Panc1 (cell line): ENCODE results near the gene RBX1. TPM values are rescaled to one million over a fixed set of nuclear protein-coding genes. Genes with fewer than 3 reads are reported as not detected.

Source experiments
- ATAC-seq: fragments of 200-7000 bp; cut with Tn5 transposase; 2 replicates; pipeline ENCODE4 v1.9.1; 2020; ENCODE audit warnings: mild to moderate bottlenecking, moderate library complexity
- BruUV-seq: library from RNA; stranded (reverse); fragments of 400-500 nt; replicated peaks from 2 replicates; lab custom pipeline; 2021; lab: Mats Ljungman, UMichigan
- CTCF ChIA-PET: fragments of 300-600 bp; sonication (Branson Sonifier 250); formaldehyde crosslinking; loops from one replicate; lab custom pipeline; 2022; ENCODE audit warnings: antibody characterized with exemption; lab: Charles Lee
- POLR2A ChIA-PET: fragments of 300-600 bp; sonication (Branson Sonifier 250); formaldehyde crosslinking; loops from one replicate; lab custom pipeline; 2022; ENCODE audit warnings: antibody characterized with exemption; lab: Charles Lee
- DNase-seq: peaks from one replicate; pipeline ENCODE4 v3.0.0-alpha.2; 2010; ENCODE audit warnings: low read depth, low spot score
- H3K27ac ChIP-seq: 2 replicates; pipeline ENCODE4 v1.5.1; 2011; ENCODE audit warnings: mild to moderate bottlenecking, low read length, inconsistent platforms
- H3K27me3 ChIP-seq: fragments of 200-500 bp; sonication (Bioruptor generic); 2 replicates; pipeline ENCODE4 v1.6.0; 2014; ENCODE audit warnings: low read length, inconsistent platforms; ENCODE audit not compliant: control insufficient read depth, insufficient read depth
- H3K36me3 ChIP-seq: fragments of 200-500 bp; sonication (Bioruptor generic); 2 replicates; pipeline ENCODE4 v1.5.1; 2014; ENCODE audit warnings: inconsistent platforms, mild to moderate bottlenecking, low read length, moderate library complexity; ENCODE audit not compliant: control insufficient read depth, insufficient read depth
- H3K4me1 ChIP-seq: 2 replicates; pipeline ENCODE4 v1.5.1; 2011; ENCODE audit warnings: inconsistent platforms, mild to moderate bottlenecking, low read length, moderate library complexity; ENCODE audit not compliant: control insufficient read depth, insufficient read depth
- H3K4me3 ChIP-seq, 2 experiments: 2 replicates each; pipeline ENCODE4 v1.5.1; 2011 to 2012; ENCODE audit warnings: low read depth in 2 of 2, low read length in 2 of 2, mild to moderate bottlenecking in 2 of 2, inconsistent platforms in 1 of 2, moderate library complexity in 1 of 2
- H3K9me3 ChIP-seq: fragments of 200-500 bp; sonication (Bioruptor generic); 2 replicates; pipeline ENCODE4 v1.5.1; 2014; ENCODE audit warnings: low read depth, mild to moderate bottlenecking, inconsistent platforms, low read length, moderate library complexity; ENCODE audit not compliant: control insufficient read depth, insufficient read depth
- POLR2AphosphoS5 ChIP-seq: IDR thresholded peaks from 2 replicates; pipeline ENCODE4 v1.6.1; 2012; ENCODE audit warnings: mild to moderate bottlenecking, low read depth, low read length, moderate library complexity
- SIN3A ChIP-seq: IDR thresholded peaks from 2 replicates; pipeline ENCODE4 v1.6.1; 2012; ENCODE audit warnings: low read depth, mild to moderate bottlenecking, low read length, moderate library complexity, borderline replicate concordance; ENCODE audit not compliant: insufficient read depth
- TCF7L2 ChIP-seq: IDR thresholded peaks from 2 replicates; pipeline ENCODE4 v1.6.1; 2011; ENCODE audit warnings: mild to moderate bottlenecking, low read depth, low read length, inconsistent platforms
- in situ Hi-C: cut with HindIII; loops from 2 replicates; pipeline ENCODE4 v1.10.0; 2016; ENCODE audit warnings: low sequenced_read_pairs, low pct_unique_long_range_greater_than_20kb
- intact Hi-C: fragments of 100-400 bp; cut with micrococcal nuclease; formaldehyde crosslinking; loops from one replicate; pipeline ENCODE4 v1.10.0; 2022; ENCODE audit not compliant: unreplicated experiment
- total RNA-seq: library from RNA; stranded (reverse); gene quantifications from one replicate; pipeline ENCODE4 v1.2.1, GENCODE V29; 2021; ENCODE audit not compliant: unreplicated experiment
- TF ChIP-seq, protein P1 (sequence below): fragments of 450-650 bp; IDR thresholded peaks from 2 replicates; pipeline ENCODE4 v1.5.1; 2017; ENCODE audit warnings: mild to moderate bottlenecking
- TF ChIP-seq, protein P2 (sequence below), 2 experiments: IDR thresholded peaks; 2 replicates each; pipeline ENCODE4 v1.6.1; 2011 to 2012; ENCODE audit warnings: low read depth in 2 of 2, control low read depth in 1 of 2, low read length in 1 of 2, mild to moderate bottlenecking in 1 of 2, moderate library complexity in 1 of 2; ENCODE audit not compliant: insufficient read depth in 1 of 2

RBX1 gene
- total RNA-seq, 1 experiment from 2014 or later, result 50.7 TPM

DNA sequence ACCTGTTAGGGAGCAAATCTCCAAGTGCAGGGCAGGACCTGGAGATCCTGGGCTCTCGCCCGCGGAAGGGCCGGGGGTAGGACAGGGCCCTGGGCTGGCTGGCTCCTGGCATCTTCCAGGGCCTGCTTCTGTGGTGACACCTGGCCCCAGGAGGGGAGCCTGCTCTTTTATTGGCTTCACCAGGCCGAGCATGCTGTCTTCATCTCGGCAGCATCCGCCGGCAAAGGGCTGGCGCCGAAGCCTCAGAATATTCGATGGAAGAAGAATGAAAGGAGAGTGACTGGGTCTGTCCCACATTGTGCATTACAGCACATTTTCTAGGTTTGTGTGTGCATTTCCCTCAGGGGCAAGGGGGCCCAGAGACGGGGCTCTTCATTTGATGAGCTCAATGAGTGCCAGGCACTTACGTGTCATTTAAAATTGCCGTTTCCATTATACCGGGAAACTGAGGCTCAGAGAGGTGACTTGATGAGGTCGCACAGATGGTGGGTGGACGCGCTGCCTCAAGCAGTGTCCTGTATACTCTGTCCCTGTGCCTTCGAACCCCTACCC, 70.0 kb downstream of the RBX1 start:
- Histone ChIP-seq H3K27me3 (no peaks in the 10 kb centered on the region), H3K9me3 (no peaks in the 10 kb centered on the region), H3K4me3 (peak overlapping the region; percentile 45 to 61), H3K27ac (peak overlapping the region; percentile 85), H3K36me3 (no peaks in the 10 kb centered on the region), H3K4me1 (peaks cover 10% of the 10 kb centered on the region)
- POLR2A ChIA-PET, result interaction anchor here (0.6 kb wide), 4 partner anchors 9 to 265 kb away, joined by 3 to 6 read pairs (median 5); no protein-coding TSS in a partner anchor
- in situ Hi-C loops (no loop called here), intact Hi-C loops (no loop called here)
- CTCF ChIA-PET, result no interaction called here
- ATAC-seq (no peak), DNase-seq (no peak)
- TF ChIP-seq SIN3A (no peak), TCF7L2 (no peak), POLR2AphosphoS5 (0 out of 2 replicates have a peak, but pooled peaks have one; percentile 8)
- BruUV-seq, result no TSS peak

DNA sequence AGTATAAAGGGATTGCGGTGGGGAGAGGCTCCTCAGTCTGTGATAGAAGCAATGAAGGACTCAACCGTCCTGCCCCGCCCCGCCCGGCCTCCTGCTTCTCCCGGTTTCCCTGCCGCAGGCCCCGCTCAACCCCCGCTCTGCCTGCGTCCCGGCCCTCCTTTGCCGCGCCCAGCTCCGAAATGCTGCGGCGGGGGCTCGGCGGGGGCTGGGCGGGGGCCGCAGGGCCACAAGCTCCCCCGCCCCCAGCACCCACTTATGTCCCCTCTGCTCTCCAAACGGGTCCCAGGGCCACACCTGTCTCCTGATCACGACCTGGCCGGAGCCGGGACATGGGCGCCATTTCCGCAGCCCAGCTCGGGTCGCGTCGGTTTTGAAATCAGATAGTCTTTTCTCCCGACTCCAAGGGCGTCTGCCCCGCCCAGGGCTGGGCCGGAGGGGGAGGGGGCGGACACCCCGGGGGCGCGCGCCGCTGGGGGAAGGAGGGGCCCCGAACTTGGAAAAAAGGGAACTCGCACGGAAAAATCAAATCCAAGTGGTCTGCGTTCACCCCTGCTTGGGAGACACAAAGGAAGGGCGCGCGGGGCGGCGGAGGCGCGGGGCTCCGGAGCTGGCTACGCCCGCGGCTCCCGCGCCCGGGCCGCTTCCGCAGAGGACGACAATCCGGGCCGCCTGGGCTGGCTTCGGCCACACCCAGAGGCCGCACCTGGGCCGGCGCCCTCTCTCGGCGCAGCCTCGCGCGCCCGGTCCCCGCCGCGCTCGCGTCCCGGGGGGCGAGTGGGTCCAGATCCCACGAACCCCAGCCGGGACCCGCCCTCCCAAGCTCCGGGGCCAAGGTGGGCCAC, 70.7 kb downstream of the RBX1 start:
- in situ Hi-C loops (no loop called here), intact Hi-C loops (no loop called here)
- H3K36me3 ChIP-seq, result no peaks in the 10 kb centered on the region
- no peaks in the 10 kb centered on the region for H3K27me3 ChIP-seq
- DNase-seq (no peak), ATAC-seq (peak; percentile 90)
- TSS peak; percentile 87 for BruUV-seq
- peak overlapping the region; percentile 85 for H3K27ac ChIP-seq
- ChIA-PET POLR2A (interaction anchor here (0.6 to 1.2 kb wide), 4 partner anchors 9 to 265 kb away, joined by 3 to 6 read pairs (median 4); no protein-coding TSS in a partner anchor), CTCF (no interaction called here)
- H3K4me1 ChIP-seq, result peaks cover 10% of the 10 kb centered on the region
- H3K4me3 ChIP-seq, result peak overlapping the region; percentile 45 to 61
- TF ChIP-seq SIN3A, result no peak
- no peaks in the 10 kb centered on the region for H3K9me3 ChIP-seq

DNA sequence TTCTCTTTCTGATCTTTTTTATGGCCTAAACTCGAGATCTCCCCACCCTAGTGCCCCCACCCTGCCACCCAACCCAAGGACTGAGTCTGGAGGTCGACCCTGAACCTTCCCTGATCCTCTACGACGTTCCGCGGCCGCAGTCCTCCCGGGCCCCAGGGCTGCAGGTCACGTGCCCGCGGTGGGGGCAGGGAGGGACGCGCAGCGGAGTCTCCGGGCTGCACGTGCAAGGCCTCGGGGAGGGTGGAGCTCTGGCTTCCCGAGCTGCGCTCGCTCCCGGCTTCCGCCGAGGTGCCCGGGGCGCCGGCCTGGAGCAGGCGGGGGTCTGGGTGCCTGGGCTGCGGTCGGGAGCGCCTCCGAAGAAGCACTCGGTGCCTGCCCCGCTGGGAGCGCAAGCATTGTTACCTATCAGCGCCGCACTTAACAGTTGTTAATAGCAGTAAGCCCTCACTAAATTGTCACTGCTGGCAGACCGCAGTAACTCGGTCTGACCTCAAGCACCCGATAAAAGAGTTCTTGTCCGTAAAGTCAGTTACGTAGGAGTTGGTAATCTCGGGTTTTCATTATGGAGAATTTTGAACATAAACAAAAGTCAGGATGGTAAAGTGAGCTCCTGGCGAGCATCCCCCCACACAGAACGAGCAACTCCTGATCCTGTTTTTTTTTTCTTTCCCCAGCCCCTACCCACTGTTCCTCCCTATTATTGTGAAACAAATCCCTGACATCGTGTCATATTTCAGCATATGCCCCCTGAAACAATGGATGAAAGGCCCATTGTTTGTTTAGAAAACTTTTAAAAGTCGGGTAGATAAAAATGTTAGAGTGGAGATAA, 71.5 kb downstream of the RBX1 start:
- ATAC-seq, result peak; percentile 89
- Histone ChIP-seq H3K4me1 (peaks cover 10% of the 10 kb centered on the region), H3K4me3 (peak overlapping the region; percentile 45 to 61), H3K9me3 (no peaks in the 10 kb centered on the region), H3K27me3 (no peaks in the 10 kb centered on the region), H3K27ac (peak overlapping the region; percentile 79), H3K36me3 (no peaks in the 10 kb centered on the region)
- ChIA-PET POLR2A (interaction anchor here (0.6 to 1.2 kb wide), 2 partner anchors 27 to 101 kb away, joined by 3 read pairs; no protein-coding TSS in a partner anchor), CTCF (no interaction called here)
- peak; percentile 28 for DNase-seq
- BruUV-seq, result no TSS peak
- TF ChIP-seq, protein P1, sequence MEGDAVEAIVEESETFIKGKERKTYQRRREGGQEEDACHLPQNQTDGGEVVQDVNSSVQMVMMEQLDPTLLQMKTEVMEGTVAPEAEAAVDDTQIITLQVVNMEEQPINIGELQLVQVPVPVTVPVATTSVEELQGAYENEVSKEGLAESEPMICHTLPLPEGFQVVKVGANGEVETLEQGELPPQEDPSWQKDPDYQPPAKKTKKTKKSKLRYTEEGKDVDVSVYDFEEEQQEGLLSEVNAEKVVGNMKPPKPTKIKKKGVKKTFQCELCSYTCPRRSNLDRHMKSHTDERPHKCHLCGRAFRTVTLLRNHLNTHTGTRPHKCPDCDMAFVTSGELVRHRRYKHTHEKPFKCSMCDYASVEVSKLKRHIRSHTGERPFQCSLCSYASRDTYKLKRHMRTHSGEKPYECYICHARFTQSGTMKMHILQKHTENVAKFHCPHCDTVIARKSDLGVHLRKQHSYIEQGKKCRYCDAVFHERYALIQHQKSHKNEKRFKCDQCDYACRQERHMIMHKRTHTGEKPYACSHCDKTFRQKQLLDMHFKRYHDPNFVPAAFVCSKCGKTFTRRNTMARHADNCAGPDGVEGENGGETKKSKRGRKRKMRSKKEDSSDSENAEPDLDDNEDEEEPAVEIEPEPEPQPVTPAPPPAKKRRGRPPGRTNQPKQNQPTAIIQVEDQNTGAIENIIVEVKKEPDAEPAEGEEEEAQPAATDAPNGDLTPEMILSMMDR, result no peak; the same call in 1 of the 2 replicates
- TF ChIP-seq TCF7L2, result no peak
- TF ChIP-seq, protein P2, sequence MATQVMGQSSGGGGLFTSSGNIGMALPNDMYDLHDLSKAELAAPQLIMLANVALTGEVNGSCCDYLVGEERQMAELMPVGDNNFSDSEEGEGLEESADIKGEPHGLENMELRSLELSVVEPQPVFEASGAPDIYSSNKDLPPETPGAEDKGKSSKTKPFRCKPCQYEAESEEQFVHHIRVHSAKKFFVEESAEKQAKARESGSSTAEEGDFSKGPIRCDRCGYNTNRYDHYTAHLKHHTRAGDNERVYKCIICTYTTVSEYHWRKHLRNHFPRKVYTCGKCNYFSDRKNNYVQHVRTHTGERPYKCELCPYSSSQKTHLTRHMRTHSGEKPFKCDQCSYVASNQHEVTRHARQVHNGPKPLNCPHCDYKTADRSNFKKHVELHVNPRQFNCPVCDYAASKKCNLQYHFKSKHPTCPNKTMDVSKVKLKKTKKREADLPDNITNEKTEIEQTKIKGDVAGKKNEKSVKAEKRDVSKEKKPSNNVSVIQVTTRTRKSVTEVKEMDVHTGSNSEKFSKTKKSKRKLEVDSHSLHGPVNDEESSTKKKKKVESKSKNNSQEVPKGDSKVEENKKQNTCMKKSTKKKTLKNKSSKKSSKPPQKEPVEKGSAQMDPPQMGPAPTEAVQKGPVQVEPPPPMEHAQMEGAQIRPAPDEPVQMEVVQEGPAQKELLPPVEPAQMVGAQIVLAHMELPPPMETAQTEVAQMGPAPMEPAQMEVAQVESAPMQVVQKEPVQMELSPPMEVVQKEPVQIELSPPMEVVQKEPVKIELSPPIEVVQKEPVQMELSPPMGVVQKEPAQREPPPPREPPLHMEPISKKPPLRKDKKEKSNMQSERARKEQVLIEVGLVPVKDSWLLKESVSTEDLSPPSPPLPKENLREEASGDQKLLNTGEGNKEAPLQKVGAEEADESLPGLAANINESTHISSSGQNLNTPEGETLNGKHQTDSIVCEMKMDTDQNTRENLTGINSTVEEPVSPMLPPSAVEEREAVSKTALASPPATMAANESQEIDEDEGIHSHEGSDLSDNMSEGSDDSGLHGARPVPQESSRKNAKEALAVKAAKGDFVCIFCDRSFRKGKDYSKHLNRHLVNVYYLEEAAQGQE (IDR thresholded peaks at IDR 0.05; ENCODE audit: insufficient read depth in 1 of 2, low read depth in 2 of 2, low read length in 1 of 2), result no peak
- peak; percentile 62; the same call in 1 of the 2 replicates for TF ChIP-seq POLR2AphosphoS5
- no peak; the same call in 1 of the 2 replicates for TF ChIP-seq SIN3A
- in situ Hi-C loops, result no loop called here
- intact Hi-C loops, result no loop called here
